ENCODE measurements around the gene TSC2. TPM values are rescaled to one million over a fixed set of nuclear protein-coding genes. Genes with fewer than 3 reads are reported as not detected.
A peak's percentile ranks its signal among the peaks of the same experiment; 100 is the strongest.

The TSC2 gene
- total RNA-seq, 4 donors from 2014 or later, result 103 to 193 (median 143) TPM

GRCh38 chr16:2048116-2048543 lies 345 bp downstream of the TSC2 start:
- no peak for TF ChIP-seq POLR2AphosphoS5 (IDR thresholded peaks at IDR 0.05)
- Histone ChIP-seq H3K27ac (peak overlapping the region; percentile 56), H3K4me3 (peak overlapping the region; percentile 75), H3K27me3 (no peaks in the 10 kb centered on the region), H3K36me3 (peaks cover 24% of the 10 kb centered on the region), H3K4me1 (peaks cover 43% of the 10 kb centered on the region), H3K9me3 (no peaks in the 10 kb centered on the region)
- no peak for DNase-seq (ENCODE audit: low spot score in 2 of 2)
- WGBS, result 0% methylated on average over 6 of the region's 30 CpGs

DNA sequence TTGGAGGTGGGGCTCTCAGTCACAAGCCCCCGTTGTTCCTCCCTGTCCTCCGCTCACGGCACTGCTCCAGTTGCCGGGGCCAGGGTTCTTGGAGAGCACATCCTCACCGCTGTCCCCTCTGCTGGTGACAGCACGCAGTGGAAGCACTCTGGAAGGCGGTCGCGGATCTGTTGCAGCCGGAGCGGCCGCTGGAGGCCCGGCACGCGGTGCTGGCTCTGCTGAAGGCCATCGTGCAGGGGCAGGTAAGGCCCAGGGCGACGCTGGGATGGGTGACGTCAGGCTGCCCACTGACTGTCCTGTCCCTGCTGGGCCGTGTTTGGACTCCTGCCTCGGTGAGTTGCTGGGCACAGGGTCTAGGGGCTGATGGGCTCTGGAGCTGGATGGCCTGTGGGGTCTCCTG lies 5.4 kb downstream of the TSC2 start:
- TF ChIP-seq POLR2AphosphoS5 (IDR thresholded peaks at IDR 0.05) (no peak), EP300 (IDR thresholded peaks at IDR 0.05) (no peak), CTCF (IDR thresholded peaks at IDR 0.05) (no peak), POLR2A (IDR thresholded peaks at IDR 0.05) (no peak)
- DNase-seq (ENCODE audit: low spot score in 2 of 2), result no peak
- Histone ChIP-seq H3K4me1 (peaks cover 11% of the 10 kb centered on the region), H3K36me3 (peaks cover 71% of the 10 kb centered on the region), H3K27me3 (no peaks in the 10 kb centered on the region), H3K4me3 (no peak overlapping the region), H3K9me3 (no peaks in the 10 kb centered on the region), H3K27ac (no peak overlapping the region)
- WGBS, result 80% methylated on average over 1 of the region's 21 CpGs

GRCh38 chr16:2053897-2054296 lies 6.1 kb downstream of the TSC2 start:
- Histone ChIP-seq H3K27ac (no peak overlapping the region), H3K4me1 (peaks cover 5% of the 10 kb centered on the region), H3K4me3 (no peak overlapping the region), H3K36me3 (peaks cover 77% of the 10 kb centered on the region), H3K9me3 (no peaks in the 10 kb centered on the region), H3K27me3 (no peaks in the 10 kb centered on the region)
- no peak for DNase-seq (ENCODE audit: low spot score in 2 of 2)
- no peak for TF ChIP-seq CTCF (IDR thresholded peaks at IDR 0.05)
- TF ChIP-seq EP300 (IDR thresholded peaks at IDR 0.05), result no peak
- TF ChIP-seq POLR2AphosphoS5 (IDR thresholded peaks at IDR 0.05), result no peak
- TF ChIP-seq POLR2A (IDR thresholded peaks at IDR 0.05), result no peak
- WGBS, result 99% methylated on average over 9 of the region's 17 CpGs

DNA sequence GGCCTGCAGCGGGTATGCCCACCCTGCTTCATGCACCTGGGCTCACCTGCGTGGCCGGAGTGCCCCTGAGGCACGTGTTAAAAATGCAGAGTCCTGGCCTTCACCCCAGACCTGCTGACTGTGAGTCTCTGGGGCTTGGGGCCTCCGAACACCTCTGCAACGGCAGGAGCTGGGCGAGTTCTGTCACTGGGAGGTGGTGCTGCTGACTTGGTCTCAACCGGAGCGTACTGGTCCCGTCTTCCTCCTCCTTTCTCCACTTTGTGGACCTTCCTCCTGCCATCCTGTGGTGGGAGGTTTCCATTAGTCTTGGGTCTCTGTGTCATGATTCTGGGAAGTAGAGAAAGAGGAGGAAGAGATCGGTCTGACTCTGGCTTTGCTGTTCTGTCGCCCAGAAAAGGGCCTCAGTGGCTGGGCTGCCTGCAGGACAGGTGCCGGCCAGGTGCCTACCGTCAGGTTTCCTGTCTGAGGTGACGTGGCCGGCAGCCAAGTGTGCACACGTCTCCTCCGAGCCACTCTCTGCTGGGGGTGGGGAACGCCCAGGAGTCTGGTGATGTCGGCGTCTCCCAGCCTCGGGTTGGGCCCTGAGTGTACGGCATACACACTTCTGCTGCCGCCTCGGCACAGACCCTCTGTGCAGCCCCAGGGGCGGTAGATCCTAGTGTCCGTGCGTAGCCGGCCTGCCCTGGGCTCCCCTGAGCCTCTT lies 6.9 kb downstream of the TSC2 start:
- Histone ChIP-seq H3K4me3 (no peak overlapping the region), H3K36me3 (peaks cover 77% of the 10 kb centered on the region), H3K4me1 (no peaks in the 10 kb centered on the region), H3K27ac (no peak overlapping the region), H3K9me3 (no peaks in the 10 kb centered on the region), H3K27me3 (no peaks in the 10 kb centered on the region)
- no peak for TF ChIP-seq POLR2A (IDR thresholded peaks at IDR 0.05)
- no peak for TF ChIP-seq EP300 (IDR thresholded peaks at IDR 0.05)
- TF ChIP-seq CTCF (IDR thresholded peaks at IDR 0.05), result no peak
- TF ChIP-seq POLR2AphosphoS5 (IDR thresholded peaks at IDR 0.05), result no peak
- DNase-seq (ENCODE audit: low spot score in 2 of 2), result no peak
- WGBS, result 81% methylated on average over 12 of the region's 29 CpGs

- Histone ChIP-seq H3K27me3 (no peaks in the 10 kb centered on the region), H3K27ac (no peak overlapping the region), H3K36me3 (peaks cover 85% of the 10 kb centered on the region), H3K9me3 (no peaks in the 10 kb centered on the region), H3K4me3 (no peak overlapping the region), H3K4me1 (no peaks in the 10 kb centered on the region)
- no peak for TF ChIP-seq POLR2A (IDR thresholded peaks at IDR 0.05)
- no peak for TF ChIP-seq CTCF (IDR thresholded peaks at IDR 0.05)
- no peak for TF ChIP-seq EP300 (IDR thresholded peaks at IDR 0.05)
- TF ChIP-seq POLR2AphosphoS5 (IDR thresholded peaks at IDR 0.05), result no peak
- no peak for DNase-seq (ENCODE audit: low spot score in 2 of 2)
- WGBS, result 71% methylated on average over 9 of the region's 15 CpGs
Measured at GRCh38 chr16:2056077-2056476, 8.3 kb downstream of the TSC2 start.
